GM18909 (cell line): ENCODE measurements around the gene FGA.
A peak's percentile ranks its signal among the peaks of the same experiment; 100 is the strongest.

Source experiments
- ATAC-seq: cut with Tn5 transposase; IDR thresholded peaks from one replicate; pipeline ENCODE4 v1.9.1; 2021; ENCODE audit warnings: mild to moderate bottlenecking; ENCODE audit not compliant: unreplicated experiment, poor library complexity

Gene FGA

GRCh38 chr4:154549894-154550790, 40.4 kb downstream of the FGA start, which contains the start of gene PLRG1:
PLRG1 (minus strand) TSS chr4:154550400; CDS start chr4:154550308, 92 bp downstream.
- ATAC-seq: peak; percentile 99

GRCh38 chr4:154545689-154546088, 44.9 kb downstream of the FGA start:
- ATAC-seq: no peak

- no peak for ATAC-seq
Observed at GRCh38 chr4:154542271-154542879, 48.2 kb downstream of the FGA start.
